Stomach (tissue), 9 donors: ENCODE measurements around the gene ACIN1. TPM values are rescaled to one million over a fixed set of nuclear protein-coding genes. Genes with fewer than 3 reads are reported as not detected.

Experiments
- DNase-seq, 2 donors: peaks; one replicate each; pipeline versions ENCODE4 v3.0.0 to v3.0.0-alpha.2; 2013 to 2019
- H3K27ac ChIP-seq, 5 donors: fragments of 200-600 bp in 4 of 5; sonication (generic) in 4 of 5; one replicate each; pipeline ENCODE4 v1.5.1; 2013 to 2019; ENCODE audit warnings: mild to moderate bottlenecking in 1 of 5, moderate library complexity in 1 of 5
- H3K27me3 ChIP-seq, 3 donors: fragments of 200-600 bp; sonication (generic); one replicate each; pipeline ENCODE4 v1.5.1; 2017 to 2019; ENCODE audit warnings: mixed run types in 1 of 3
- H3K36me3 ChIP-seq, 4 donors: fragments of 200-600 bp; sonication (generic); 1 replicate in 3 of 4; 2 replicates in 1 of 4; pipeline ENCODE4 v1.5.1; 2016 to 2019
- H3K4me1 ChIP-seq, 4 donors: fragments of 200-600 bp; sonication (generic); one replicate each; pipeline ENCODE4 v1.5.1; 2016 to 2019
- H3K4me3 ChIP-seq, 4 donors: fragments of 200-600 bp; sonication (generic) in 3 of 4; one replicate each; pipeline ENCODE4 v1.5.1; 2016 to 2019; ENCODE audit warnings: mild to moderate bottlenecking in 1 of 4
- H3K9me3 ChIP-seq, 4 donors: fragments of 200-600 bp; sonication (generic); one replicate each; pipeline ENCODE4 v1.5.1; 2016 to 2019
- EP300 ChIP-seq: sonication (generic); formaldehyde crosslinking; IDR thresholded peaks from one replicate; pipeline ENCODE4 v1.6.1; 2017; ENCODE audit warnings: antibody characterized with exemption
- POLR2A ChIP-seq, 4 donors: fragments of 450-650 bp; IDR thresholded peaks; one replicate each; pipeline ENCODE4 v1.6.1; 2016; ENCODE audit warnings: antibody characterized with exemption in 4 of 4, control low read depth in 2 of 4, mild to moderate bottlenecking in 1 of 4, moderate library complexity in 1 of 4
- POLR2AphosphoS5 ChIP-seq, 3 donors: sonication (generic); formaldehyde crosslinking; IDR thresholded peaks; one replicate each; pipeline ENCODE4 v1.6.1; 2016; ENCODE audit warnings: antibody characterized with exemption in 3 of 3
- WGBS, 5 donors: extraction: QIAGEN DNeasy Blood & Tissue Kit in 3 of 5; methylation state at CpG; one replicate each; pipeline versions ENCODE4 v1.1.5 to v1.1.7; 2013 to 2018; 5-methylcytosine and 5-hydroxymethylcytosine counted together
- intact Hi-C: fragments of 100-400 bp; cut with DNase I; formaldehyde crosslinking; loops from one replicate; pipeline ENCODE4 v1.15.1; 2023; ENCODE audit warnings: low total_unique reads
- polyA plus RNA-seq, 3 donors: library from polyadenylated mRNA; stranded (reverse); fragments of 200-250 nt; gene quantifications; one replicate each; pipeline ENCODE4 v1.2.3, GENCODE V29; 2013
- total RNA-seq, 5 donors: library from RNA; depleted of rRNA; stranded (reverse); fragments of >200 nt; gene quantifications; one replicate each; pipeline versions ENCODE4 v1.1.0 to v1.2.3, GENCODE V29; 2014 to 2016
- TF ChIP-seq, protein P1 (sequence below), 7 experiments: fragments of 450-650 bp in 4 of 7; fragments of 200-600 bp in 3 of 7; sonication (generic) in 3 of 7; IDR thresholded peaks; one replicate each; pipeline ENCODE4 v1.5.1; 2016 to 2019; ENCODE audit warnings: antibody characterized with exemption in 7 of 7, control low read depth in 2 of 7, mild to moderate bottlenecking in 1 of 7
- donor health status: healthy with polysubstance abuse.
- donor health status: Bipolar disorder and iron deficiency.
- donor health status: healthy.

The ACIN1 gene
- total and polyA plus RNA-seq, 8 donors = 37.1 to 232 (median 117) TPM

- intact Hi-C loops = no loop called here
- peaks cover 30 to 38% (median 38%) of the 10 kb centered on the region in 4 donors for H3K36me3 ChIP-seq
These were observed 60.2 kb downstream of the ACIN1 start, which contains the start of gene PSMB5 for GRCh38 chr14:23034498-23035302. Gene PSMB5 (minus strand): TSS chr14:23034900. CDS start chr14:23034881, 19 bp downstream.

GRCh38 chr14:23033801-23034497 lies 61.0 kb downstream of the ACIN1 start:
- Histone ChIP-seq H3K36me3 (peaks cover 30 to 46% (median 45%) of the 10 kb centered on the region in 4 donors), H3K27me3 (no peaks in the 10 kb centered on the region), H3K4me1 (peaks cover 7 to 36% (median 23%) of the 10 kb centered on the region in 4 donors), H3K27ac (peak overlapping the region; percentile 80 to 94 (median 91)), H3K9me3 (no peaks in the 10 kb centered on the region), H3K4me3 (peak overlapping the region; percentile 57 to 83 (median 76))
- intact Hi-C loops = no loop called here
- no peak for DNase-seq
- WGBS, 5 donors = 35 to 39% (median 37%) methylated on average over 17 of the region's 17 CpGs
- TF ChIP-seq, protein P1, sequence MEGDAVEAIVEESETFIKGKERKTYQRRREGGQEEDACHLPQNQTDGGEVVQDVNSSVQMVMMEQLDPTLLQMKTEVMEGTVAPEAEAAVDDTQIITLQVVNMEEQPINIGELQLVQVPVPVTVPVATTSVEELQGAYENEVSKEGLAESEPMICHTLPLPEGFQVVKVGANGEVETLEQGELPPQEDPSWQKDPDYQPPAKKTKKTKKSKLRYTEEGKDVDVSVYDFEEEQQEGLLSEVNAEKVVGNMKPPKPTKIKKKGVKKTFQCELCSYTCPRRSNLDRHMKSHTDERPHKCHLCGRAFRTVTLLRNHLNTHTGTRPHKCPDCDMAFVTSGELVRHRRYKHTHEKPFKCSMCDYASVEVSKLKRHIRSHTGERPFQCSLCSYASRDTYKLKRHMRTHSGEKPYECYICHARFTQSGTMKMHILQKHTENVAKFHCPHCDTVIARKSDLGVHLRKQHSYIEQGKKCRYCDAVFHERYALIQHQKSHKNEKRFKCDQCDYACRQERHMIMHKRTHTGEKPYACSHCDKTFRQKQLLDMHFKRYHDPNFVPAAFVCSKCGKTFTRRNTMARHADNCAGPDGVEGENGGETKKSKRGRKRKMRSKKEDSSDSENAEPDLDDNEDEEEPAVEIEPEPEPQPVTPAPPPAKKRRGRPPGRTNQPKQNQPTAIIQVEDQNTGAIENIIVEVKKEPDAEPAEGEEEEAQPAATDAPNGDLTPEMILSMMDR (IDR thresholded peaks at IDR 0.05) = no peak
- TF ChIP-seq POLR2A (IDR thresholded peaks at IDR 0.05) (no peak), EP300 (no peak), POLR2AphosphoS5 (IDR thresholded peaks at IDR 0.05) (no peak)

More at GRCh38 chr14:23034498-23035302, 60.2 kb downstream of the ACIN1 start, which contains the start of gene PSMB5:
- Histone ChIP-seq H3K9me3 (no peaks in the 10 kb centered on the region), H3K4me1 (peaks cover 7 to 30% (median 21%) of the 10 kb centered on the region in 4 donors), H3K27ac (peak within 1 kb of the TSS; percentile 80 to 94 (median 91)), H3K4me3 (peak within 1 kb of the TSS; percentile 57 to 83 (median 76)), H3K27me3 (no peaks in the 10 kb centered on the region)
- DNase-seq = peak; percentile 91 to 98
- TF ChIP-seq POLR2AphosphoS5 (IDR thresholded peaks at IDR 0.05) (peak; percentile 41 to 73 (median 65)), POLR2A (IDR thresholded peaks at IDR 0.05) (no peak), EP300 (no peak)
- TF ChIP-seq, protein P1 (IDR thresholded peaks at IDR 0.05) = peak in 1 of 7 experiments; percentile 9
- 0 to 1% (median 0%) methylated on average over 27 to 36 of the region's 36 CpGs for WGBS, 5 donors

GRCh38 chr14:23033251-23033727 lies 61.6 kb downstream of the ACIN1 start:
- intact Hi-C loops = no loop called here
- Histone ChIP-seq H3K4me3 (peak overlapping the region in 3 of 4 donors; percentile 57 to 79 (median 72)), H3K9me3 (no peaks in the 10 kb centered on the region), H3K27me3 (no peaks in the 10 kb centered on the region), H3K4me1 (peaks cover 7 to 43% (median 26%) of the 10 kb centered on the region in 4 donors), H3K36me3 (peaks cover 30 to 52% (median 51%) of the 10 kb centered on the region in 4 donors), H3K27ac (no peak overlapping the region)
- no peak for DNase-seq
- no peak for TF ChIP-seq POLR2A (IDR thresholded peaks at IDR 0.05)
- no peak for TF ChIP-seq POLR2AphosphoS5 (IDR thresholded peaks at IDR 0.05)
- TF ChIP-seq EP300 = no peak
- TF ChIP-seq, protein P1 (IDR thresholded peaks at IDR 0.05) = no peak
- 90 to 94% (median 92%) methylated on average over 10 of the region's 10 CpGs for WGBS, 5 donors

DNA sequence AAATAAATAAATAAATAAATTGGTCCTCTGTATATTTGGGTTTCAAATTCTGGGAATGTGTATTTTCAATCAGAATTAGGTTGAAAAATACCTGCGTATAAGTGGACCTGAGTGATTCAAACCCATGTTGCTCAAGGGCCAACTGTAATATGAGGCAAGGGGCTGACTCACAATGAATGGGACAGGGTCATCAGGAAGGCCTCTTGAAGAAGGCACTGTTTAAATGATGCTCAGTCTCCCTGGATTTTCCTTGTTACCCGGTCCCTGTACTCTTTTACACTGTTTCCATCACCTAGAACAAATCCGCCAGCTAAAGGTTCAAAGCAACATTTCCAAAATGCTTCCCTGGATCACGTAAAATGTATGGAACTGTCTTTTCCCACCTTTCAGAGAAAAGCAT lies 64.0 kb downstream of the ACIN1 start:
- Histone ChIP-seq H3K4me1 (peaks cover 7 to 49% (median 29%) of the 10 kb centered on the region in 4 donors), H3K4me3 (no peak overlapping the region), H3K27ac (no peak overlapping the region), H3K36me3 (peaks cover 35 to 76% (median 74%) of the 10 kb centered on the region in 4 donors), H3K9me3 (no peaks in the 10 kb centered on the region), H3K27me3 (no peaks in the 10 kb centered on the region)
- 96 to 99% (median 97%) methylated on average over 4 of the region's 4 CpGs for WGBS, 5 donors
- intact Hi-C loops = no loop called here
- TF ChIP-seq, protein P1 (IDR thresholded peaks at IDR 0.05) = no peak
- TF ChIP-seq EP300 (no peak), POLR2AphosphoS5 (IDR thresholded peaks at IDR 0.05) (no peak), POLR2A (IDR thresholded peaks at IDR 0.05) (no peak)
- DNase-seq = no peak
